K562 (cell line): ENCODE data around the gene LTBP2. TPM values are rescaled to one million over a fixed set of nuclear protein-coding genes. Genes with fewer than 3 reads are reported as not detected.

Source experiments
- ATAC-seq: fragments of 200-7000 bp; cut with Tn5 transposase; 3 replicates; pipeline ENCODE4 v1.9.1; 2020; ENCODE audit warnings: moderate library complexity
- BruUV-seq: library from RNA; stranded (reverse); fragments of 400-500 nt; replicated peaks from 2 replicates; lab custom pipeline; 2021; lab: Mats Ljungman, UMichigan
- CTCF ChIA-PET: fragments of 300-600 bp; formaldehyde crosslinking; extraction: SDS; loops from one replicate; lab custom pipeline; 2021; ENCODE audit warnings: low intra/inter-chr PET ratio; lab: Yijun Ruan, JAX
- POLR2A ChIA-PET: fragments of 300-600, 350-650 bp; sonication (Branson Sonifier 250); formaldehyde crosslinking; extraction: SDS; loops from one replicate; lab custom pipeline; 2021; ENCODE audit warnings: antibody characterized with exemption, inconsistent platforms; lab: Yijun Ruan, JAX
- DNase-seq, 4 experiments: peaks; one replicate each; pipeline versions ENCODE4 v3.0.0 to v3.0.0-alpha.2; 2011 to 2018; ENCODE audit warnings: low spot score in 3 of 4, mixed read lengths in 3 of 4; ENCODE audit errors: extremely low read depth in 1 of 4
- FAIRE-seq: peaks from 2 replicates; lab custom pipeline; 2011; peaks lifted over from hg19 to GRCh38; lab: Jason Lieb, UNC
- H2AFZ ChIP-seq: 2 replicates; pipeline ENCODE4 v1.6.0; 2011; ENCODE audit warnings: low read depth, low read length, control low read depth, inconsistent platforms
- H3K27ac ChIP-seq: fragments of 200-600 bp; 3 replicates; pipeline ENCODE4 v1.8.0; 2011; ENCODE audit warnings: low read depth, mild to moderate bottlenecking, control low read depth, inconsistent platforms, low read length, moderate library complexity, mixed read lengths; ENCODE audit errors: extremely low read depth
- H3K27me3 ChIP-seq, 2 experiments: fragments of 300-600 bp in 1 of 2; 2 replicates in 1 of 2; 3 replicates in 1 of 2; pipeline versions ENCODE4 v1.6.0 to v1.8.0; 2011; ENCODE audit warnings: inconsistent platforms in 2 of 2, low read length in 2 of 2, mild to moderate bottlenecking in 1 of 2, mixed read lengths in 1 of 2, moderate library complexity in 1 of 2; ENCODE audit not compliant: control insufficient read depth in 2 of 2, insufficient read depth in 2 of 2
- H3K36me3 ChIP-seq: fragments of 300-600 bp; 3 replicates; pipeline ENCODE4 v1.8.0; 2011; ENCODE audit warnings: mild to moderate bottlenecking, low read length, inconsistent platforms; ENCODE audit not compliant: control insufficient read depth, insufficient read depth
- H3K4me1 ChIP-seq, 2 experiments: fragments of 200-600 bp in 1 of 2; replicated peaks in 1 of 2; 2 replicates in 1 of 2; 3 replicates in 1 of 2; pipeline versions ENCODE4 v1.5.1 to v1.8.0; 2011; ENCODE audit warnings: inconsistent platforms in 2 of 2, low read length in 2 of 2, mild to moderate bottlenecking in 1 of 2, mixed read lengths in 1 of 2, moderate library complexity in 1 of 2; ENCODE audit not compliant: control insufficient read depth in 2 of 2, insufficient read depth in 2 of 2
- H3K4me2 ChIP-seq: 2 replicates; pipeline ENCODE4 v1.6.1; 2011; ENCODE audit warnings: low read length, control low read depth, inconsistent platforms, mixed read lengths; ENCODE audit not compliant: insufficient read depth
- H3K4me3 ChIP-seq: fragments of 200-600 bp; sonication (generic), shearing (Covaris generic); 2 replicates; pipeline ENCODE4 v1.5.1; 2016; ENCODE audit warnings: control low read depth, inconsistent platforms
- H3K79me2 ChIP-seq: fragments of 200-600 bp; 3 replicates; pipeline ENCODE4 v1.8.0; 2011; ENCODE audit warnings: low read length, inconsistent platforms; ENCODE audit not compliant: control insufficient read depth, insufficient read depth
- H3K9ac ChIP-seq, 2 experiments: 2 replicates each; pipeline versions ENCODE4 v1.6.0 to v1.6.1; 2011; ENCODE audit warnings: low read depth in 2 of 2, low read length in 2 of 2, control low read depth in 1 of 2, inconsistent platforms in 1 of 2, mild to moderate bottlenecking in 1 of 2, mixed read lengths in 1 of 2; ENCODE audit not compliant: insufficient read depth in 1 of 2
- H3K9me1 ChIP-seq: one replicate; pipeline ENCODE4 v1.6.0; 2011; ENCODE audit warnings: inconsistent platforms, mild to moderate bottlenecking, low read length, moderate library complexity; ENCODE audit not compliant: control insufficient read depth, insufficient read depth
- H3K9me3 ChIP-seq: replicated peaks from 2 replicates; pipeline ENCODE4 v1.5.1; 2011; ENCODE audit warnings: low read depth, low read length, inconsistent platforms; ENCODE audit not compliant: control insufficient read depth, insufficient read depth
- H4K20me1 ChIP-seq: replicated peaks from 2 replicates; pipeline ENCODE4 v1.6.1; 2011; ENCODE audit warnings: low read length, inconsistent platforms, mixed read lengths; ENCODE audit not compliant: control insufficient read depth, insufficient read depth
- ADNP ChIP-seq: fragments of 200-800 bp; sonication (Bioruptor generic); IDR thresholded peaks from 2 replicates; pipeline ENCODE4 v1.6.1; 2016; ENCODE audit warnings: missing genetic modification characterization, missing compliant biosample characterization
- BRD9 ChIP-seq: fragments of 450-650 bp; IDR thresholded peaks from 2 replicates; pipeline ENCODE4 v1.6.1; 2018; ENCODE audit warnings: low read depth; ENCODE audit not compliant: partially characterized antibody
- CBX2 ChIP-seq: fragments of 200-600 bp; sonication (generic); IDR thresholded peaks from one replicate; pipeline ENCODE4 v1.6.1; 2012; ENCODE audit warnings: mild to moderate bottlenecking, low read length, inconsistent platforms; ENCODE audit not compliant: insufficient read depth, poor library complexity, severe bottlenecking
- GTF2E2 ChIP-seq: fragments of 200-800 bp; sonication (Bioruptor generic); IDR thresholded peaks from 2 replicates; pipeline ENCODE4 v1.6.1; 2016; ENCODE audit warnings: missing genetic modification characterization, missing compliant biosample characterization
- HMG20B ChIP-seq: fragments of 250-450 bp; sonication (Bioruptor Pico); IDR thresholded peaks from 2 replicates; pipeline ENCODE4 v1.5.0; 2021; ENCODE audit warnings: mild to moderate bottlenecking
- HNRNPH1 ChIP-seq: fragments of 200-400 bp; formaldehyde crosslinking; optimal IDR thresholded peaks from 2 replicates; pipeline ENCODE3; 2017; ENCODE audit warnings: low read depth, mild to moderate bottlenecking, low read length, moderate library complexity
- NFATC3 ChIP-seq: fragments of 450-650 bp; IDR thresholded peaks from 2 replicates; pipeline ENCODE4 v1.6.1; 2017; ENCODE audit warnings: mild to moderate bottlenecking
- SOX6 ChIP-seq: fragments of 450-650 bp; IDR thresholded peaks from 2 replicates; pipeline ENCODE4 v1.6.1; 2014; ENCODE audit warnings: mild to moderate bottlenecking
- ZNF316 ChIP-seq: fragments of 450-650 bp; IDR thresholded peaks from 2 replicates; pipeline ENCODE4 v1.6.1; 2016
- ZNF717 ChIP-seq: fragments of 250-450 bp; sonication (Bioruptor Pico); IDR thresholded peaks from 2 replicates; pipeline ENCODE4 v1.5.0; 2021
- WGBS: fragments of 100-300 bp; shearing (Covaris generic); methylation state at CpG from one replicate; pipeline ENCODE4 v1.1.6; 2016; ENCODE audit warnings: low coverage, mixed read lengths; ENCODE audit not compliant: insufficient coverage; ENCODE audit errors: missing lambda C conversion rate; 5-methylcytosine and 5-hydroxymethylcytosine counted together
- in situ Hi-C: fragments of 300-500 bp; cut with MboI; formaldehyde crosslinking; loops from 4 replicates; pipeline ENCODE4 v1.15.0; 2018; ENCODE audit warnings: inconsistent platforms, mixed read lengths
- intact Hi-C: fragments of 100-400 bp; cut with micrococcal nuclease; formaldehyde crosslinking; loops from 2 replicates; pipeline ENCODE4 v1.14.2; 2022
- polyA plus RNA-seq, 8 experiments: library from polyadenylated mRNA; depleted of rRNA in 4 of 8; stranded (reverse) in 5 of 8; unstranded in 3 of 8; fragments of >200 nt; fragmentation: Nextera tagmentation in 2 of 8; fragmentation: Illumina TruSeq in 1 of 8; extraction: Ambion mirVana in 2 of 8; extraction: Trizol in 1 of 8; gene quantifications; 2 replicates each; pipeline versions ENCODE4 v1.2.1 to v1.2.3, GENCODE V29; 2011 to 2014; ENCODE audit warnings: inconsistent platforms in 1 of 8, missing spikeins in 1 of 8
- total RNA-seq, 7 experiments: library from RNA; depleted of rRNA in 6 of 7; stranded (reverse); fragments of >200 nt in 6 of 7; fragmentation: Illumina TruSeq in 2 of 7; extraction: Trizol in 2 of 7; gene quantifications; 2 replicates each; pipeline versions ENCODE4 v1.2.1 to v1.2.3, GENCODE V29; 2011 to 2021; ENCODE audit warnings: low replicate concordance in 1 of 7
- TF ChIP-seq, protein P1 (sequence below): sonication (generic); formaldehyde crosslinking; IDR thresholded peaks from 2 replicates; pipeline ENCODE4 v1.8.1; 2023; ENCODE audit warnings: mild to moderate bottlenecking, missing genetic modification reagents
- TF ChIP-seq, protein P2 (sequence below): fragments of 250-450 bp; sonication (Bioruptor Pico); IDR thresholded peaks from 2 replicates; pipeline ENCODE4 v1.4.0; 2020; ENCODE audit warnings: mild to moderate bottlenecking, moderate library complexity
- TF ChIP-seq, protein P3 (sequence below): sonication (generic); formaldehyde crosslinking; IDR thresholded peaks from 2 replicates; pipeline ENCODE4 v1.8.0; 2022; ENCODE audit warnings: mild to moderate bottlenecking, low read depth, missing genetic modification reagents
- TF ChIP-seq, protein P4 (sequence below), 2 experiments: fragments of 450-650 bp in 1 of 2; sonication (generic) in 1 of 2; formaldehyde crosslinking; conservative IDR thresholded peaks; 2 replicates each; pipeline versions ENCODE4 v1.4.0 to v1.8.1; 2020 to 2022; ENCODE audit warnings: mild to moderate bottlenecking in 1 of 2, missing genetic modification reagents in 1 of 2

The LTBP2 gene
- total and polyA plus RNA-seq, 9 of the 15 experiments (the other 6 are each of a cell fraction or from before 2014, with no cell fraction given): under 0.01 to 0.18 (median 0.03) TPM; not detected in 3

DNA sequence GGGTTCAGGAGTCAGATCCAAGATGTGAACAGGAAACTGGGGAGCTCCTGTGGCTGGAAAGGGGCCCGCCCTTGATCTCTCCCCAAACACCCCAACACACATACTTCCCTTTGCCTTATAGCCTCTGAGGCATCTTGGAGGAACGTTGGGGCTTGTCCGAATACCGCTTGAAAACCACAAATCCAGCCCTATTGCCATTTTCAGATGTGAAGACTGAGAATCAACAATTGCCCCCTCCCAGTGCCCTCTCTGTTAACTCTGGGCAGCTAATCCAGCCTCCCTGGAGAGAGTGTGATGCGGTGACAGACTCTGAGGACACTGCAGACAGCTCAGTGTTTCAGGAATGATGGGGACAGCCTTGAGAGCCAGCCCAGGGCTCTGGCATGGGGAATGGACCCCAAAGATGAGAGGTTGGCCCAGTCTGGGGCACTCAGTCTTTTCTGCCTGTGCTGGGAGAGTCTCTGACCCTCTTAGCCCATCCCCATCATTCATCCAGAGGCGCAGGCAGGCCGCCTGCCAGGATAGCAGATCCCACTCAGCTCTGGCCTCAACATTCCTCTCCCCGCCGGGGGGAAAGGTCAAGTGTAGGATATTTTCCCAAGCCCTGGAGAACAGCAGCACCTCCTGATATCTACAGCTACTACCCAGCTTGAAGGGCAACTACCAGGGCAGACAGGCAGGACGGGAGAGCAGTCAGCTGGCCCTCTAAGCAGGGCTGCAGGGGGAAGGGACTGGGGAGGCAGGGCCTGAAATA lies 24.6 kb upstream of the LTBP2 start (continued):
- TF ChIP-seq, protein P1, sequence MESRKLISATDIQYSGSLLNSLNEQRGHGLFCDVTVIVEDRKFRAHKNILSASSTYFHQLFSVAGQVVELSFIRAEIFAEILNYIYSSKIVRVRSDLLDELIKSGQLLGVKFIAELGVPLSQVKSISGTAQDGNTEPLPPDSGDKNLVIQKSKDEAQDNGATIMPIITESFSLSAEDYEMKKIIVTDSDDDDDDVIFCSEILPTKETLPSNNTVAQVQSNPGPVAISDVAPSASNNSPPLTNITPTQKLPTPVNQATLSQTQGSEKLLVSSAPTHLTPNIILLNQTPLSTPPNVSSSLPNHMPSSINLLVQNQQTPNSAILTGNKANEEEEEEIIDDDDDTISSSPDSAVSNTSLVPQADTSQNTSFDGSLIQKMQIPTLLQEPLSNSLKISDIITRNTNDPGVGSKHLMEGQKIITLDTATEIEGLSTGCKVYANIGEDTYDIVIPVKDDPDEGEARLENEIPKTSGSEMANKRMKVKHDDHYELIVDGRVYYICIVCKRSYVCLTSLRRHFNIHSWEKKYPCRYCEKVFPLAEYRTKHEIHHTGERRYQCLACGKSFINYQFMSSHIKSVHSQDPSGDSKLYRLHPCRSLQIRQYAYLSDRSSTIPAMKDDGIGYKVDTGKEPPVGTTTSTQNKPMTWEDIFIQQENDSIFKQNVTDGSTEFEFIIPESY: no peak
- no peak for TF ChIP-seq ZNF316
- TF ChIP-seq GTF2E2 (tag): no peak
- TF ChIP-seq, all 486 proteins: peak for 0

DNA sequence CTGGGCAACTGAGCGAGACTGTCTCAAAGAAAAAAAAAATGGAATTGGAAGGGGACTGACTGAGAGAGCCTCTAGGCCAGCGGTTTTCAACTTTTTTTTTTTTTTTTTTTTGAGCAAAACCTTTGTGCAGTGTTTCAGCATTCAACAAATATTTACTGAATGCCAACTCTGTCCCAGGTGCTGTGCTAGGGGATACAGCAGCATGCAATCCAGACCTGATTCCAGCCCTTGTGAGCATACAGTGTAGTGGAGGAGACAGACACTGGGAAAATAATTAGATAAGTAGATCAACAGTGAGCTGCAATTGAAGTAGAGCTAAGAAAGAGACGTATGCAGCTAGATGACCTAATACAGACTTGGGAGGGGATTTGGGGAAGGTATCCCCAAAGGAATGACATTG lies 23.8 kb upstream of the LTBP2 start:
- CTCF ChIA-PET: no interaction called here
- no peak overlapping the region for H3K4me3 ChIP-seq
- H3K9ac ChIP-seq: no peak overlapping the region
- peaks cover 10 to 34% of the 10 kb centered on the region in 2 experiments; a peak in 4 of 5 replicates for H3K27me3 ChIP-seq
- DNase-seq (no peak), ATAC-seq (no peak), FAIRE-seq (no peak)
- WGBS: 0% methylated on average over 3 of the region's 3 CpGs
- no peaks in the 10 kb centered on the region for H3K79me2 ChIP-seq
- no peaks in the 10 kb centered on the region for H3K9me1 ChIP-seq
- no peaks in the 10 kb centered on the region for H3K36me3 ChIP-seq
- no peaks in the 10 kb centered on the region for H3K4me1 ChIP-seq
- in situ Hi-C loops (no loop called here), intact Hi-C loops (no loop called here)
- no TSS peak for BruUV-seq
- no peak overlapping the region for H3K4me2 ChIP-seq
- H3K27ac ChIP-seq: no peak overlapping the region
- no peaks in the 10 kb centered on the region for H3K9me3 ChIP-seq
- no peak overlapping the region for H2AFZ ChIP-seq
- no peaks in the 10 kb centered on the region for H4K20me1 ChIP-seq
- POLR2A ChIA-PET: no interaction called here
- TF ChIP-seq NFATC3 (no peak), ADNP (tag) (no peak), HNRNPH1 (no peak), CBX2 (no peak), SOX6 (no peak), HMG20B (CRISPR knock-in tag) (no peak), BRD9 (no peak), ZNF717 (CRISPR knock-in tag) (no peak)
- TF ChIP-seq, protein P2, sequence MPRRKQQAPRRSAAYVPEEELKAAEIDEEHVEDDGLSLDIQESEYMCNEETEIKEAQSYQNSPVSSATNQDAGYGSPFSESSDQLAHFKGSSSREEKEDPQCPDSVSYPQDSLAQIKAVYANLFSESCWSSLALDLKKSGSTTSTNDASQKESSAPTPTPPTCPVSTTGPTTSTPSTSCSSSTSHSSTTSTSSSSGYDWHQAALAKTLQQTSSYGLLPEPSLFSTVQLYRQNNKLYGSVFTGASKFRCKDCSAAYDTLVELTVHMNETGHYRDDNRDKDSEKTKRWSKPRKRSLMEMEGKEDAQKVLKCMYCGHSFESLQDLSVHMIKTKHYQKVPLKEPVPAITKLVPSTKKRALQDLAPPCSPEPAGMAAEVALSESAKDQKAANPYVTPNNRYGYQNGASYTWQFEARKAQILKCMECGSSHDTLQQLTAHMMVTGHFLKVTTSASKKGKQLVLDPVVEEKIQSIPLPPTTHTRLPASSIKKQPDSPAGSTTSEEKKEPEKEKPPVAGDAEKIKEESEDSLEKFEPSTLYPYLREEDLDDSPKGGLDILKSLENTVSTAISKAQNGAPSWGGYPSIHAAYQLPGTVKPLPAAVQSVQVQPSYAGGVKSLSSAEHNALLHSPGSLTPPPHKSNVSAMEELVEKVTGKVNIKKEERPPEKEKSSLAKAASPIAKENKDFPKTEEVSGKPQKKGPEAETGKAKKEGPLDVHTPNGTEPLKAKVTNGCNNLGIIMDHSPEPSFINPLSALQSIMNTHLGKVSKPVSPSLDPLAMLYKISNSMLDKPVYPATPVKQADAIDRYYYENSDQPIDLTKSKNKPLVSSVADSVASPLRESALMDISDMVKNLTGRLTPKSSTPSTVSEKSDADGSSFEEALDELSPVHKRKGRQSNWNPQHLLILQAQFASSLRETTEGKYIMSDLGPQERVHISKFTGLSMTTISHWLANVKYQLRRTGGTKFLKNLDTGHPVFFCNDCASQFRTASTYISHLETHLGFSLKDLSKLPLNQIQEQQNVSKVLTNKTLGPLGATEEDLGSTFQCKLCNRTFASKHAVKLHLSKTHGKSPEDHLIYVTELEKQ (CRISPR knock-in tag): no peak
- TF ChIP-seq, protein P3, sequence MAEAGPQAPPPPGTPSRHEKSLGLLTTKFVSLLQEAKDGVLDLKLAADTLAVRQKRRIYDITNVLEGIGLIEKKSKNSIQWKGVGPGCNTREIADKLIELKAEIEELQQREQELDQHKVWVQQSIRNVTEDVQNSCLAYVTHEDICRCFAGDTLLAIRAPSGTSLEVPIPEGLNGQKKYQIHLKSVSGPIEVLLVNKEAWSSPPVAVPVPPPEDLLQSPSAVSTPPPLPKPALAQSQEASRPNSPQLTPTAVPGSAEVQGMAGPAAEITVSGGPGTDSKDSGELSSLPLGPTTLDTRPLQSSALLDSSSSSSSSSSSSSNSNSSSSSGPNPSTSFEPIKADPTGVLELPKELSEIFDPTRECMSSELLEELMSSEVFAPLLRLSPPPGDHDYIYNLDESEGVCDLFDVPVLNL (CRISPR knock-in tag): no peak
- TF ChIP-seq, protein P4, sequence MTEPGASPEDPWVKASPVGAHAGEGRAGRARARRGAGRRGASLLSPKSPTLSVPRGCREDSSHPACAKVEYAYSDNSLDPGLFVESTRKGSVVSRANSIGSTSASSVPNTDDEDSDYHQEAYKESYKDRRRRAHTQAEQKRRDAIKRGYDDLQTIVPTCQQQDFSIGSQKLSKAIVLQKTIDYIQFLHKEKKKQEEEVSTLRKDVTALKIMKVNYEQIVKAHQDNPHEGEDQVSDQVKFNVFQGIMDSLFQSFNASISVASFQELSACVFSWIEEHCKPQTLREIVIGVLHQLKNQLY (CRISPR knock-in tag; conservative IDR thresholded peaks at IDR 0.05): no peak
